Fibroblast of mammary gland (primary cell): ENCODE results near the gene LCN2.
"Not testable (repeated sequence)": the region's sequence is repeated elsewhere in the genome, so short reads cannot be mapped to it uniquely, and the experiment has no call there.

ENCODE experiments used
- DNase-seq: peaks from one replicate; pipeline ENCODE4 v3.0.0-alpha.2; 2010; ENCODE audit warnings: low read depth
- H3K4me3 ChIP-seq: 2 replicates; pipeline ENCODE4 v1.5.1; 2011; ENCODE audit warnings: low read depth, mild to moderate bottlenecking, low read length, moderate library complexity; ENCODE audit not compliant: control insufficient read depth
- CTCF ChIP-seq: conservative IDR thresholded peaks from 2 replicates; pipeline ENCODE4 v1.5.1; 2011; ENCODE audit warnings: low read depth, low read length, inconsistent platforms; ENCODE audit not compliant: control insufficient read depth, insufficient read depth

The LCN2 gene

GRCh38 chr9:128180447-128180846 lies 31.2 kb downstream of the LCN2 start:
- no peak for DNase-seq
- H3K4me3 ChIP-seq, result no peak overlapping the region
- TF ChIP-seq CTCF, result no peak

DNA sequence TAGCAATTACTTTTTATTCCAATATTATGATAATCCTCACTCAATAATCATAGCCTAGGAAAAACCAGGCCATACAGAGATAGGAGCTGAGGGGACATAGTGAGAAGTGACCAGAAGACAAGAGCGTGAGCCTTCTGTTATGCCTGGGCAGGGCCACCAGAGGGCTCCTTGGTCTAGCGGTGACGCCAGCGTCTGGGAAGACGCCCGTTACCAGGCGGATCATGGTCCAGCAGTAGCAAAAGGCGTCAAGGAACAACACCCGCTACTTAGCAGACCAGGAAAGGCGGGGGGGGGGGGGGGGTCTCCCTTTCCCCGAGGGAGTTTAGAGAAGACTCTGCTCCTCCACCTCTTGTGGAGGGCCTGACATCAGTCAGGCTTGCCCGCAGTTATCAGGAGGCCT lies 32.2 kb downstream of the LCN2 start:
- peak; percentile 43 for TF ChIP-seq CTCF
- not testable (repeated sequence) for H3K4me3 ChIP-seq
- DNase-seq, result peak; percentile 64

GRCh38 chr9:128182893-128183588 lies 33.8 kb downstream of the LCN2 start:
- no peak for DNase-seq
- no peak for TF ChIP-seq CTCF
- H3K4me3 ChIP-seq, result no peak overlapping the region

DNA sequence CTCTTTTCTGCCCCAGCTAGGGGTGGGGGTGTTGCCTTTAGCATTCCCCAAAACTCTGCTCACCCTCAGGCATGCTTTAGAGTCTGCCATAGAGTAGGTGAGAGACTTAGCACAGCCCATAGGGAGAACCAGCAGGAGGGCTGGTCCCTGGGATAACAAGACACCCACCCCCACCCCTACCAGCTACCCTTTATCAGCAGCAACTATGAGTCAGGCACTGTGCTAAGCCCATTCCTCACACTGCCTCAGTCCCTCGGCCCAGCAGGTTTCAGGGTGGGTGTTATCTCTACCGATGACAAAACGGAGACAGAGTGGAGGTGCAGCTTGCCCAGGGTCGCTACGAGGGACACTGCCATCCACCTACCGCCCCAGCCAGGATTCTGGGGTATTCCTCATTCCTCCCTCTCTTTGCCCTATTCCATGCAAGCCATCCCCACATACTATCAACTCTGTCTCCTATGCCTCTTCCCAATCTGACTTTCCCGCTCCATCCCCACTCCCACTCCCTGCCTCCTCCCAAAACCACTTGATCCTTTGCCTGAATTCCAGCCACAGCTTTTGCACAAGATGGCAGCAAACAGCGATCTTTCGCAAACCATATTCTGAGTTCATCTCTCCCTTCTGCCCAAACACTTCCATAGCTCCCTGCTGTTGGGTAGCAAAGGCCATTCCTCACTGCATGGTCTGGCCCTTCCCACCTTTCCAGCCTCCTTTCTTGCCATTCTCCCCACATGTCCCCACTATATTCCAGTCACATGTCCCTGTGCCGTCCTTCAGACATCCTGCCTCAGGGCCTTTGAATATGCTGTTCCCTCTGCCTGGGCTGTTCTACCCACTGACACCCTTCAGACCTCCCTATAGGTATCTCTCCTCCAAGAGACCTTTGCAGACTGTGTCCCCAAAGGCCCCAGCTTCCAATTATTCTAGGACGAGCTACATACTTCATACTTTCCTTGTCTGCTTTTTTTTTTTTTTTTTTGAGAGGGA lies 37.0 kb downstream of the LCN2 start:
- no peak overlapping the region for H3K4me3 ChIP-seq
- no peak for TF ChIP-seq CTCF
- DNase-seq, result no peak

DNA sequence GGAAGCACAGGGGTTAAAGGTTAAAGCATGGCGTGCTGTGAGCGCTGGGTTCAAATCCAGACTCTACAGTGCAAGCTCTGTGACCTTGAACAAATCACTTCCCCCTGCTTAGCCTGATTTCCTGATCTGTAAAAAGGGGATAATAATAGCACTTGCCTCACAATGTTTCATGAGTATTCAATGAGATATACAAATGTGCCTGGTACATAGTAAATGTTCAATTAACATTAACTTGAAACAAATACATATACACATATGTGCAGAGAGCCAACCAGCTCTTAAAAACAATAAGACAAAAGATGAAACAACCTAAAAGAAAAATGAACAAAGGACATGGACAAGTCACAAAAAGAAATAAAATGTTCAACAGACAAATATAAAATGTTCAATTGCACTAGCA lies 38.1 kb downstream of the LCN2 start:
- no peak for DNase-seq
- no peak for TF ChIP-seq CTCF
- H3K4me3 ChIP-seq, result no peak overlapping the region

DNA sequence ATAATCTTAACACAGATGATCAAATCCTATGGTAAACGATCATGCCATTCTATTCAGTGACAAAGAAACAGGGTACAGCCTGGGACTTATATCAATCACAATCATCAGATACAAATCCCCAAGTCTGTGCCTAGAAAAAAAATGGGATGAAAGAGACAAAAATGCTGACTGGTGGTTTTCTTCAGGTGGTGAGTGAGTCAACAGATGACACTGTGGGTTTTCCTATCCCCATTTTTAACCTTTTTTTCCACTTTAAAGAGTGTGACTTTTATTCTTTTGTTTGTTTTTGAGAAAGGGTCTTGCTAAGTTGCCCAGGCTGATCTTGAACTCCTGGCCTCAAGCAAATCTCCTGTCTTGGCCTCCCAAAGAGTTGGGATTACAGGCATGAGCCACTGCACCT lies 39.0 kb downstream of the LCN2 start:
- H3K4me3 ChIP-seq, result no peak overlapping the region
- no peak for TF ChIP-seq CTCF
- no peak for DNase-seq
